Measurements from ENCODE around the gene CARD11.

The CARD11 gene

DNA sequence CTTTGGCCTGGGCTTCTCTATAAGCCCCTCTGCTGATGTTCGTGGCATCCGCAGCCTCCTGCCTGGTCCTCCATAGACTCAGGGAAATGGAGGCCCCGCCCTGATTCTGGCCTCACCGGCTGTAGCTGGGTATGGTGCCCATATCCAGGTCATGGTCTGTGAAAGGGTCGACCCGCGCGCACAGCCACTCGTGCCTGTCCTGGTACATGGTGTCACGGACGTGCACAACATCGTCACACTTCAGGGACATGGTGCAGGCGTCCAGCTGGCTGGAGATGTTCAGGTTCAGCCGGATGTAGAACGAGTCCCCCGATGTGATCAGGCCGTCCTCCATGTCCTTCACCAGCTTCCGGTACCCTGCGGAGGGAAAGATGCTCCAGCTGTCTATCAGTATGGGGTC lies 124.4 kb downstream of the CARD11 start:
- TF ChIP-seq TCF4 (CRISPR knock-in tag; IDR thresholded peaks at IDR 0.05; ENCODE audit: borderline replicate concordance) (no peak), BACH2 (CRISPR knock-in tag; IDR thresholded peaks at IDR 0.05; ENCODE audit: borderline replicate concordance) (no peak), RARB (CRISPR knock-in tag; IDR thresholded peaks at IDR 0.05) (no peak), PPARA (CRISPR knock-in tag; IDR thresholded peaks at IDR 0.05; ENCODE audit: borderline replicate concordance) (no peak), ZC3H10 (CRISPR knock-in tag; IDR thresholded peaks at IDR 0.05) (no peak), ARNTL (CRISPR knock-in tag; IDR thresholded peaks at IDR 0.05; ENCODE audit: borderline replicate concordance, low read depth) (no peak), ESRRG (CRISPR knock-in tag; IDR thresholded peaks at IDR 0.05) (no peak), ZNF70 (CRISPR knock-in tag; IDR thresholded peaks at IDR 0.05) (no peak), ZFP30 (CRISPR knock-in tag; IDR thresholded peaks at IDR 0.05) (no peak), CSRNP3 (CRISPR knock-in tag; IDR thresholded peaks at IDR 0.05) (no peak), CSDC2 (CRISPR knock-in tag; IDR thresholded peaks at IDR 0.05) (no peak), ISL1 (CRISPR knock-in tag; IDR thresholded peaks at IDR 0.05) (no peak)
- ATAC-seq = no peak

DNA sequence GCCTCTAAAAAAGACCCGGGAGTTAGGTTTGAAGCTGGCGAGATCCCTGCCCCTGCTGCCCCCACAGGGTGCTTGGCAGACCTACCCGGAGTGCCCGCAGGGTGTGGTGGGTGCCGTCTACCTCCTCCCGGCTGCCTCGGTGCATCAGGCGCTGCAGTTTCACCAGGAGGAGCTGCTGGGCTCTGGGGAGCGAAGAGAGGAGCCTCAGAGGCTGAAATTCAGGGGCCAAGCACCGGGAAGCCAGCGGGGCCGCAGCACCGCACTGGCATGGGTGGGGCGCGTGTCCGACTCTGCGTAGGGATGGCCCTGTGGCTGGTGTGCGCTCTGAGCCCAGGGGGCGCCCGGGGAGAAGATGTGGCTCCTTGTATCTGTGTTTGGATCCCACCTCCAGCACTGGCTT lies 125.3 kb downstream of the CARD11 start:
- TF ChIP-seq ZFP3 (CRISPR knock-in tag; IDR thresholded peaks at IDR 0.05) (no peak), TCF4 (CRISPR knock-in tag; IDR thresholded peaks at IDR 0.05; ENCODE audit: borderline replicate concordance) (no peak), ZNF565 (CRISPR knock-in tag; conservative IDR thresholded peaks at IDR 0.05; ENCODE audit: low read depth) (no peak), TOX (CRISPR knock-in tag; IDR thresholded peaks at IDR 0.05; ENCODE audit: borderline replicate concordance) (no peak), ISL1 (CRISPR knock-in tag; IDR thresholded peaks at IDR 0.05) (no peak), PPARA (CRISPR knock-in tag; IDR thresholded peaks at IDR 0.05; ENCODE audit: borderline replicate concordance) (no peak), SNAI2 (CRISPR knock-in tag; IDR thresholded peaks at IDR 0.05) (no peak)
- ATAC-seq = no peak

GRCh38 chr7:2915023-2915422 lies 128.6 kb downstream of the CARD11 start:
- no peak for TF ChIP-seq ZFP30 (CRISPR knock-in tag; IDR thresholded peaks at IDR 0.05)
- TF ChIP-seq ZFP3 (CRISPR knock-in tag; IDR thresholded peaks at IDR 0.05) = no peak
- TF ChIP-seq OSR1 (CRISPR knock-in tag; IDR thresholded peaks at IDR 0.05) = no peak
- no peak for TF ChIP-seq ZNF8 (CRISPR knock-in tag; IDR thresholded peaks at IDR 0.05)
- TF ChIP-seq PPARA (CRISPR knock-in tag; IDR thresholded peaks at IDR 0.05; ENCODE audit: borderline replicate concordance) = no peak
- TF ChIP-seq RARB (CRISPR knock-in tag; IDR thresholded peaks at IDR 0.05) = no peak
- no peak for TF ChIP-seq ZNF70 (CRISPR knock-in tag; IDR thresholded peaks at IDR 0.05)
- TF ChIP-seq ESRRG (CRISPR knock-in tag; IDR thresholded peaks at IDR 0.05) = no peak
- no peak for TF ChIP-seq TOX (CRISPR knock-in tag; IDR thresholded peaks at IDR 0.05; ENCODE audit: borderline replicate concordance)
- no peak for TF ChIP-seq CREB5 (CRISPR knock-in tag; IDR thresholded peaks at IDR 0.05; ENCODE audit: low read depth)
- no peak for TF ChIP-seq CSRNP3 (CRISPR knock-in tag; IDR thresholded peaks at IDR 0.05)
- TF ChIP-seq, protein P1, sequence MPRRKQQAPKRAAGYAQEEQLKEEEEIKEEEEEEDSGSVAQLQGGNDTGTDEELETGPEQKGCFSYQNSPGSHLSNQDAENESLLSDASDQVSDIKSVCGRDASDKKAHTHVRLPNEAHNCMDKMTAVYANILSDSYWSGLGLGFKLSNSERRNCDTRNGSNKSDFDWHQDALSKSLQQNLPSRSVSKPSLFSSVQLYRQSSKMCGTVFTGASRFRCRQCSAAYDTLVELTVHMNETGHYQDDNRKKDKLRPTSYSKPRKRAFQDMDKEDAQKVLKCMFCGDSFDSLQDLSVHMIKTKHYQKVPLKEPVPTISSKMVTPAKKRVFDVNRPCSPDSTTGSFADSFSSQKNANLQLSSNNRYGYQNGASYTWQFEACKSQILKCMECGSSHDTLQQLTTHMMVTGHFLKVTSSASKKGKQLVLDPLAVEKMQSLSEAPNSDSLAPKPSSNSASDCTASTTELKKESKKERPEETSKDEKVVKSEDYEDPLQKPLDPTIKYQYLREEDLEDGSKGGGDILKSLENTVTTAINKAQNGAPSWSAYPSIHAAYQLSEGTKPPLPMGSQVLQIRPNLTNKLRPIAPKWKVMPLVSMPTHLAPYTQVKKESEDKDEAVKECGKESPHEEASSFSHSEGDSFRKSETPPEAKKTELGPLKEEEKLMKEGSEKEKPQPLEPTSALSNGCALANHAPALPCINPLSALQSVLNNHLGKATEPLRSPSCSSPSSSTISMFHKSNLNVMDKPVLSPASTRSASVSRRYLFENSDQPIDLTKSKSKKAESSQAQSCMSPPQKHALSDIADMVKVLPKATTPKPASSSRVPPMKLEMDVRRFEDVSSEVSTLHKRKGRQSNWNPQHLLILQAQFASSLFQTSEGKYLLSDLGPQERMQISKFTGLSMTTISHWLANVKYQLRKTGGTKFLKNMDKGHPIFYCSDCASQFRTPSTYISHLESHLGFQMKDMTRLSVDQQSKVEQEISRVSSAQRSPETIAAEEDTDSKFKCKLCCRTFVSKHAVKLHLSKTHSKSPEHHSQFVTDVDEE (CRISPR knock-in tag; IDR thresholded peaks at IDR 0.05) = no peak
- TF ChIP-seq GLIS3 (CRISPR knock-in tag; IDR thresholded peaks at IDR 0.05) = no peak
- TF ChIP-seq SNAI2 (CRISPR knock-in tag; IDR thresholded peaks at IDR 0.05) = no peak
- TF ChIP-seq BACH2 (CRISPR knock-in tag; IDR thresholded peaks at IDR 0.05; ENCODE audit: borderline replicate concordance) = no peak
- no peak for TF ChIP-seq ISL1 (CRISPR knock-in tag; IDR thresholded peaks at IDR 0.05)
- TF ChIP-seq ZC3H10 (CRISPR knock-in tag; IDR thresholded peaks at IDR 0.05) = no peak
- no peak for TF ChIP-seq ZNF565 (CRISPR knock-in tag; conservative IDR thresholded peaks at IDR 0.05; ENCODE audit: low read depth)
- TF ChIP-seq, protein P2, sequence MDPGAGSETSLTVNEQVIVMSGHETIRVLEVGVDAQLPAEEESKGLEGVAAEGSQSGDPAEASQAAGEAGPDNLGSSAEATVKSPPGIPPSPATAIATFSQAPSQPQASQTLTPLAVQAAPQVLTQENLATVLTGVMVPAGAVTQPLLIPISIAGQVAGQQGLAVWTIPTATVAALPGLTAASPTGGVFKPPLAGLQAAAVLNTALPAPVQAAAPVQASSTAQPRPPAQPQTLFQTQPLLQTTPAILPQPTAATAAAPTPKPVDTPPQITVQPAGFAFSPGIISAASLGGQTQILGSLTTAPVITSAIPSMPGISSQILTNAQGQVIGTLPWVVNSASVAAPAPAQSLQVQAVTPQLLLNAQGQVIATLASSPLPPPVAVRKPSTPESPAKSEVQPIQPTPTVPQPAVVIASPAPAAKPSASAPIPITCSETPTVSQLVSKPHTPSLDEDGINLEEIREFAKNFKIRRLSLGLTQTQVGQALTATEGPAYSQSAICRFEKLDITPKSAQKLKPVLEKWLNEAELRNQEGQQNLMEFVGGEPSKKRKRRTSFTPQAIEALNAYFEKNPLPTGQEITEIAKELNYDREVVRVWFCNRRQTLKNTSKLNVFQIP (CRISPR knock-in tag; IDR thresholded peaks at IDR 0.05; ENCODE audit: borderline replicate concordance, low read depth) = no peak
- no peak for TF ChIP-seq CSDC2 (CRISPR knock-in tag; IDR thresholded peaks at IDR 0.05)
- no peak for ATAC-seq

Data from SK-N-SH treated with all-trans-retinoic acid at 6 μM for 48 hours (cell line).